Mesenchymal stem cell (in vitro differentiated cells and primary cell): ENCODE data around the gene C19orf25.

ENCODE experiments used
- DNase-seq: peaks from one replicate; pipeline ENCODE4 v3.0.0-alpha.2; 2013
- H2AFZ ChIP-seq: one replicate; pipeline ENCODE4 v1.6.1; 2013; ENCODE audit warnings: low read depth, mild to moderate bottlenecking, control low read depth, inconsistent platforms, low read length, moderate library complexity
- H2AK5ac ChIP-seq: 2 replicates; pipeline ENCODE4 v1.6.1; 2013; ENCODE audit warnings: low read length, moderate library complexity, mild to moderate bottlenecking, inconsistent platforms; ENCODE audit not compliant: severe bottlenecking
- H2BK120ac ChIP-seq: one replicate; pipeline ENCODE4 v1.6.1; 2013; ENCODE audit warnings: low read depth, mild to moderate bottlenecking, inconsistent platforms, low read length, moderate library complexity
- H2BK12ac ChIP-seq, 2 experiments: one replicate each; pipeline ENCODE4 v1.6.1; 2013; ENCODE audit warnings: inconsistent platforms in 2 of 2, low read length in 2 of 2, mild to moderate bottlenecking in 2 of 2, moderate library complexity in 2 of 2, control low read depth in 1 of 2
- H2BK15ac ChIP-seq: one replicate; pipeline ENCODE4 v1.6.1; 2013; ENCODE audit warnings: mild to moderate bottlenecking, low read depth, inconsistent platforms; ENCODE audit not compliant: poor library complexity, severe bottlenecking
- H2BK5ac ChIP-seq: 2 replicates; pipeline ENCODE4 v1.6.1; 2013; ENCODE audit warnings: low read depth, mild to moderate bottlenecking, low read length, control low read depth, inconsistent platforms; ENCODE audit not compliant: poor library complexity, severe bottlenecking
- H3K14ac ChIP-seq, 2 experiments: one replicate each; pipeline ENCODE4 v1.6.1; 2013; ENCODE audit warnings: inconsistent platforms in 2 of 2, low read length in 2 of 2, control low read depth in 1 of 2, mild to moderate bottlenecking in 1 of 2, moderate library complexity in 1 of 2
- H3K18ac ChIP-seq, 2 experiments: one replicate each; pipeline ENCODE4 v1.6.1; 2013; ENCODE audit warnings: inconsistent platforms in 2 of 2, low read length in 2 of 2, control low read depth in 1 of 2, low read depth in 1 of 2, mild to moderate bottlenecking in 1 of 2
- H3K23ac ChIP-seq, 2 experiments: one replicate each; pipeline ENCODE4 v1.6.1; 2013; ENCODE audit warnings: inconsistent platforms in 2 of 2, low read length in 2 of 2, mild to moderate bottlenecking in 2 of 2, moderate library complexity in 2 of 2, control low read depth in 1 of 2
- H3K27ac ChIP-seq: 2 replicates; pipeline ENCODE4 v1.5.1; 2013; ENCODE audit warnings: mild to moderate bottlenecking, moderate library complexity, low read length, control low read depth, inconsistent platforms; ENCODE audit not compliant: poor library complexity, severe bottlenecking
- H3K27me3 ChIP-seq, 2 experiments: 2 replicates each; pipeline versions ENCODE4 v1.6.1 to v1.7.0; 2013; ENCODE audit warnings: low read length in 2 of 2, mild to moderate bottlenecking in 2 of 2, moderate library complexity in 2 of 2, control low read depth in 1 of 2, inconsistent platforms in 1 of 2; ENCODE audit not compliant: control insufficient read depth in 1 of 2, insufficient read depth in 1 of 2
- H3K36me3 ChIP-seq, 2 experiments: 2 replicates each; pipeline versions ENCODE4 v1.6.1 to v1.7.0; 2013; ENCODE audit warnings: low read length in 2 of 2, control low read depth in 1 of 2, inconsistent platforms in 1 of 2, low read depth in 1 of 2, mild to moderate bottlenecking in 1 of 2; ENCODE audit not compliant: insufficient read depth in 2 of 2, control insufficient read depth in 1 of 2
- H3K4ac ChIP-seq, 2 experiments: one replicate each; pipeline ENCODE4 v1.6.1; 2013; ENCODE audit warnings: inconsistent platforms in 2 of 2, low read length in 2 of 2, mild to moderate bottlenecking in 2 of 2, moderate library complexity in 2 of 2, control low read depth in 1 of 2, low read depth in 1 of 2
- H3K4me1 ChIP-seq: 2 replicates; pipeline ENCODE4 v1.6.1; 2013; ENCODE audit warnings: low read depth, low read length, control low read depth; ENCODE audit not compliant: control insufficient read depth, insufficient read depth
- H3K4me2 ChIP-seq: 2 replicates; pipeline ENCODE4 v1.6.1; 2013; ENCODE audit warnings: low read length, mild to moderate bottlenecking, inconsistent platforms; ENCODE audit not compliant: poor library complexity, severe bottlenecking
- H3K4me3 ChIP-seq, 2 experiments: 2 replicates each; pipeline versions ENCODE4 v1.5.1 to v1.7.0; 2013; ENCODE audit warnings: low read length in 2 of 2, mild to moderate bottlenecking in 2 of 2, control low read depth in 1 of 2, low read depth in 1 of 2; ENCODE audit not compliant: insufficient read depth in 1 of 2
- H3K79me1 ChIP-seq: replicated peaks from 2 replicates; pipeline ENCODE4 v1.6.1; 2013; ENCODE audit warnings: mild to moderate bottlenecking, control low read depth, low read length, inconsistent platforms; ENCODE audit not compliant: poor library complexity, severe bottlenecking
- H3K9ac ChIP-seq: 2 replicates; pipeline ENCODE4 v1.7.0; 2013; ENCODE audit warnings: mild to moderate bottlenecking, low read length, moderate library complexity
- H3K9me3 ChIP-seq: 2 replicates; pipeline ENCODE4 v1.7.0; 2013; ENCODE audit warnings: mild to moderate bottlenecking, low read length; ENCODE audit not compliant: control insufficient read depth
- H4K8ac ChIP-seq: one replicate; pipeline ENCODE4 v1.6.1; 2013; ENCODE audit warnings: inconsistent platforms, mild to moderate bottlenecking, low read length, moderate library complexity
- H4K91ac ChIP-seq: one replicate; pipeline ENCODE4 v1.6.1; 2013; ENCODE audit warnings: mild to moderate bottlenecking, low read length, inconsistent platforms
- WGBS: methylation state at CpG from one replicate; pipeline ENCODE4 v1.1.7; 2013; ENCODE audit warnings: mixed read lengths; 5-methylcytosine and 5-hydroxymethylcytosine counted together

The C19orf25 gene

GRCh38 chr19:1495799-1496713 is 17.0 kb upstream of the C19orf25 start:
- H3K4ac ChIP-seq, result no peak overlapping the region
- peak overlapping the region in 1 of 2 experiments; percentile 0 for H3K4me3 ChIP-seq
- no peak overlapping the region for H2AK5ac ChIP-seq
- peaks cover 10% of the 10 kb centered on the region for H3K4me1 ChIP-seq
- no peak overlapping the region for H3K9ac ChIP-seq
- H3K18ac ChIP-seq, result no peak overlapping the region
- no peak overlapping the region for H2BK15ac ChIP-seq
- H4K91ac ChIP-seq, result no peak overlapping the region
- no peak overlapping the region for H3K14ac ChIP-seq
- no peaks in the 10 kb centered on the region for H3K36me3 ChIP-seq
- no peak overlapping the region for H3K23ac ChIP-seq
- DNase-seq, result no peak
- no peak overlapping the region for H2BK5ac ChIP-seq
- no peak overlapping the region for H3K27ac ChIP-seq
- WGBS, result 89% methylated on average over 40 of the region's 40 CpGs
- H3K27me3 ChIP-seq, result peaks cover 3 to 57% of the 10 kb centered on the region in 2 experiments
- H2BK120ac ChIP-seq, result no peak overlapping the region
- H4K8ac ChIP-seq, result no peak overlapping the region
- no peak overlapping the region for H3K4me2 ChIP-seq
- H2AFZ ChIP-seq, result no peak overlapping the region
- no peak overlapping the region for H2BK12ac ChIP-seq
- H3K9me3 ChIP-seq, result no peaks in the 10 kb centered on the region
- H3K79me1 ChIP-seq, result no peaks in the 10 kb centered on the region

GRCh38 chr19:1495051-1495798 is 16.2 kb upstream of the C19orf25 start:
- Histone ChIP-seq H2AFZ (no peak overlapping the region), H3K27me3 (peaks cover 3 to 55% of the 10 kb centered on the region in 2 experiments), H3K4me1 (peaks cover 9% of the 10 kb centered on the region), H4K8ac (no peak overlapping the region), H3K9me3 (no peaks in the 10 kb centered on the region), H2BK12ac (no peak overlapping the region), H3K14ac (no peak overlapping the region), H2AK5ac (no peak overlapping the region), H2BK5ac (no peak overlapping the region), H3K4me2 (no peak overlapping the region), H2BK15ac (no peak overlapping the region), H3K79me1 (no peaks in the 10 kb centered on the region), H3K4ac (no peak overlapping the region), H3K36me3 (no peaks in the 10 kb centered on the region), H4K91ac (no peak overlapping the region), H3K18ac (no peak overlapping the region), H2BK120ac (no peak overlapping the region), H3K4me3 (no peak overlapping the region), H3K9ac (no peak overlapping the region), H3K27ac (no peak overlapping the region), H3K23ac (no peak overlapping the region)
- WGBS, result 87% methylated on average over 37 of the region's 37 CpGs
- no peak for DNase-seq

GRCh38 chr19:1494115-1494815 is 15.2 kb upstream of the C19orf25 start:
- Histone ChIP-seq H2AK5ac (no peak overlapping the region), H3K27ac (no peak overlapping the region), H2AFZ (no peak overlapping the region), H3K9me3 (no peaks in the 10 kb centered on the region), H3K23ac (no peak overlapping the region), H2BK120ac (no peak overlapping the region), H3K18ac (no peak overlapping the region), H2BK5ac (no peak overlapping the region), H3K36me3 (no peaks in the 10 kb centered on the region), H4K91ac (no peak overlapping the region), H3K14ac (no peak overlapping the region), H3K27me3 (peaks cover 3 to 55% of the 10 kb centered on the region in 2 experiments), H3K79me1 (peaks cover 5% of the 10 kb centered on the region), H3K4me1 (peaks cover 18% of the 10 kb centered on the region), H4K8ac (no peak overlapping the region), H3K4me3 (no peak overlapping the region), H2BK12ac (no peak overlapping the region), H2BK15ac (no peak overlapping the region), H3K4ac (no peak overlapping the region), H3K9ac (no peak overlapping the region), H3K4me2 (no peak overlapping the region)
- DNase-seq, result no peak
- WGBS, result 85% methylated on average over 15 of the region's 15 CpGs
